CD4-positive, alpha-beta T cell treated with Interferon alpha-2 for 1 hour (primary cell): ENCODE results near the gene PRXL2A.
"Not testable (repeated sequence)": the region's sequence is repeated elsewhere in the genome, so short reads cannot be mapped to it uniquely, and the experiment has no call there.

Experiments used
- DNase-seq, 2 donors: peaks; one replicate each; pipeline ENCODE4 v3.0.0-alpha.2; 2020 to 2022

The PRXL2A gene

GRCh38 chr10:80462299-80462980 lies 54.1 kb downstream of the PRXL2A start:
- DNase-seq = no peak

GRCh38 chr10:80462981-80463741 lies 54.8 kb downstream of the PRXL2A start:
- DNase-seq = no peak

- DNase-seq = no peak
Observed at GRCh38 chr10:80463868-80464267, 55.5 kb downstream of the PRXL2A start.

- DNase-seq = no peak
Observed at GRCh38 chr10:80464557-80465450, 56.5 kb downstream of the PRXL2A start.

- no peak for DNase-seq
Observed at GRCh38 chr10:80465451-80465835, 57.1 kb downstream of the PRXL2A start.

- peak; percentile 39 to 65 for DNase-seq
Observed at GRCh38 chr10:80465839-80466590, 57.7 kb downstream of the PRXL2A start.

- DNase-seq = no peak
Observed at GRCh38 chr10:80466724-80467326, 58.5 kb downstream of the PRXL2A start.

GRCh38 chr10:80468002-80468401 lies 59.7 kb downstream of the PRXL2A start:
- DNase-seq = peak; percentile 42 to 74

GRCh38 chr10:80468806-80469421 lies 60.6 kb downstream of the PRXL2A start:
- no peak for DNase-seq

GRCh38 chr10:80470266-80470665 lies 61.9 kb downstream of the PRXL2A start:
- no peak for DNase-seq

- DNase-seq = no peak
Observed at GRCh38 chr10:80471001-80471400, 62.6 kb downstream of the PRXL2A start.

GRCh38 chr10:80471715-80472233 lies 63.4 kb downstream of the PRXL2A start:
- DNase-seq = no peak

GRCh38 chr10:80472234-80473095 lies 64.1 kb downstream of the PRXL2A start:
- peak in 1 of 2 donors; percentile 51 for DNase-seq

GRCh38 chr10:80473096-80473657 lies 64.8 kb downstream of the PRXL2A start:
- DNase-seq = no peak

- DNase-seq = no peak
Observed at GRCh38 chr10:80473692-80474596, 65.6 kb downstream of the PRXL2A start.

- no peak for DNase-seq
Observed at GRCh38 chr10:80474597-80474910, 66.2 kb downstream of the PRXL2A start.

GRCh38 chr10:80474941-80475340 lies 66.6 kb downstream of the PRXL2A start:
- DNase-seq = no peak

- not testable (repeated sequence) for DNase-seq
Observed at GRCh38 chr10:80475641-80476040, 67.3 kb downstream of the PRXL2A start.

- no peak for DNase-seq
Observed at GRCh38 chr10:80476685-80477084, 68.3 kb downstream of the PRXL2A start.
